IPS-15b (cell line): ENCODE data around the gene BHLHE40.
A peak's percentile ranks its signal among the peaks of the same experiment; 100 is the strongest.
"Not testable (repeated sequence)": the region's sequence is repeated elsewhere in the genome, so short reads cannot be mapped to it uniquely, and the experiment has no call there.

Source experiments
- H3K27me3 ChIP-seq: one replicate; pipeline ENCODE4 v1.6.1; 2013; ENCODE audit warnings: low read length; ENCODE audit not compliant: control insufficient read depth, insufficient read depth
- H3K36me3 ChIP-seq: one replicate; pipeline ENCODE4 v1.6.1; 2013; ENCODE audit warnings: low read length; ENCODE audit not compliant: control insufficient read depth, insufficient read depth
- H3K4me1 ChIP-seq: one replicate; pipeline ENCODE4 v1.6.1; 2013; ENCODE audit warnings: mild to moderate bottlenecking, low read length; ENCODE audit not compliant: control insufficient read depth, insufficient read depth
- H3K4me3 ChIP-seq: one replicate; pipeline ENCODE4 v1.5.1; 2013; ENCODE audit warnings: low read depth, low read length
- H3K9ac ChIP-seq: one replicate; pipeline ENCODE4 v1.6.1; 2013; ENCODE audit warnings: low read depth, mild to moderate bottlenecking, low read length
- H3K9me3 ChIP-seq: one replicate; pipeline ENCODE4 v1.6.1; 2013; ENCODE audit warnings: mild to moderate bottlenecking, low read length; ENCODE audit not compliant: control insufficient read depth, insufficient read depth

The BHLHE40 gene

DNA sequence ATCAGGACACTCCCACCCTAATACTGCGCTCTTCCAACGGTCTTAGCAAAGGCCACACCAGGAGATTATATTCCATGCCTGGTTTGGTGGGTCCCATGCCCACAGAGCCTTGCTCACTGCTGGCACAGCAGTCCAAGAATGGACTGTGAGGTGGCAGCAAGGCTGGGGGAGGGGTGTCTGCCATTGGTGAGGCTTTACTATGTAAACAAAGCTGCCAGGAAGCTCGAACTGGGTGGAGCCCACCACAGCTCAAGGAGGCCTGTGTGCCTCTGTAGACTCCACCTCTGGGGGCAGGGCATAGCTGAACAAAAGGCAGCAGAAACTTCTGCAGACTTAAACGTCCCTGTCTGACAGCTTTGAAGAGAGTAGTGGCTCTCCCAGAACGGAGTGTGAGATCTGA is 13.2 kb upstream of the BHLHE40 start:
- H3K36me3 ChIP-seq, H3K4me3 ChIP-seq, H3K4me1 ChIP-seq, H3K27me3 ChIP-seq, H3K9ac ChIP-seq, H3K9me3 ChIP-seq: not testable (repeated sequence)

DNA sequence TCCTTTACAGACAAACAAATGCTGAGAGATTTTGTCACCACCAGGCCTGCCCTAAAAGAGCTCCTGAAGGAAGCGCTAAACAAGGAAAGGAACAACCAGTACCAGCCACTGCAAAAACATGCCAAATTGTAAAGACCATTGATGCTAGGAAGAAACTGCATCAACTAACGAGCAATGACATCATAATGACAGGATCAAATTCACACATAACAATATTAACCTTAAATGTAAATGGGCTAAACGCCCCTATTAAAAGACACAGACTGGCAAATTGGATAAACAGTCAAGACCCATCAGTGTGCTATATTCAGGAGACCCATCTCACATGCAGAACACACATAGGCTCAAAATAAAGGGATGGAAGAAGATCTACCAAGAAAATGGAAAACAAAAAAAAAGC is 11.6 kb upstream of the BHLHE40 start:
- H3K4me3 ChIP-seq, H3K9me3 ChIP-seq, H3K9ac ChIP-seq, H3K4me1 ChIP-seq, H3K36me3 ChIP-seq, H3K27me3 ChIP-seq: not testable (repeated sequence)

- not testable (repeated sequence) for H3K9me3 ChIP-seq, H3K4me3 ChIP-seq, H3K4me1 ChIP-seq, H3K9ac ChIP-seq, H3K27me3 ChIP-seq, H3K36me3 ChIP-seq
Observed at GRCh38 chr3:4971437-4971836, 7.8 kb upstream of the BHLHE40 start.

DNA sequence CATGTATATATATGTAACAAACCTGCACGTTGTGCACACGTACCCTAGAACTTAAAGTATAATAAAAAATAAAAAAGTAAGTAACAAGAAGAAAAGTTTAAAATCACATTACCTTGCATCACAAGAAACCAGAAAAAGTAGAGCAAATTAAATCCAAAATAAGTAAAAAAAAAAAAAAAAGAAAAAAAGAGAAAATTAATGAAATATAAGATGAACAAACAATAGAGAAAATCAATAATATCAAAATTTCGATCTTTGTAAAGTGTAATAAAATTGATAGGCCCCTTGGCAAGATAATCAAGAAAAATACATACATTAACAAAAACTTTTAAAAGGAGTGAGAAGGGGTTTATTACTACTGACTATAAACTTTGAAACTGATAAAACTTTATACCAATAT is 7.4 kb upstream of the BHLHE40 start:
- Histone ChIP-seq H3K36me3 (no peaks in the 10 kb centered on the region), H3K4me3 (no peak overlapping the region), H3K4me1 (no peaks in the 10 kb centered on the region), H3K9ac (no peak overlapping the region), H3K9me3 (no peaks in the 10 kb centered on the region), H3K27me3 (peaks cover 6% of the 10 kb centered on the region)

GRCh38 chr3:4972652-4973643 is 6.3 kb upstream of the BHLHE40 start:
- Histone ChIP-seq H3K4me1 (peaks cover 2% of the 10 kb centered on the region), H3K36me3 (no peaks in the 10 kb centered on the region), H3K9me3 (no peaks in the 10 kb centered on the region), H3K27me3 (peaks cover 17% of the 10 kb centered on the region), H3K9ac (no peak overlapping the region), H3K4me3 (no peak overlapping the region)

DNA sequence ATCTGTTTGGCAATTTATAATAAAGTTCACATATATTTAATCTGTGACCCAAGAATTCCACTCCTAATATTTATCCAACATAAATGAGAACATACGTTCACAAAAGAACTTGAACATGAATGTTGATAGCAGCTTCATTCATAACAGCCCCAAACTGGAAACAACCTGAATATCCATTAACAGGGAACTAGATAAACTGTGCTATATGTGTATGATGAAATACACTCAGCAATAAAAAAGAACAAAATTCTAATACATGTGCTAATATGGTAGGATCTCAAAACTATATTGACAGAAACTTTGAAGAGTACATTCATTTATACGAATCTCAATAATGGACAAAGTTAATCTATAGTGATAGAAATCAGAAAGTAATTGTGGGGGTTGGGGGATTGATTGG is 5.1 kb upstream of the BHLHE40 start:
- Histone ChIP-seq H3K9me3 (no peaks in the 10 kb centered on the region), H3K36me3 (no peaks in the 10 kb centered on the region), H3K4me1 (peaks cover 2% of the 10 kb centered on the region), H3K27me3 (peaks cover 17% of the 10 kb centered on the region), H3K9ac (no peak overlapping the region), H3K4me3 (no peak overlapping the region)

DNA sequence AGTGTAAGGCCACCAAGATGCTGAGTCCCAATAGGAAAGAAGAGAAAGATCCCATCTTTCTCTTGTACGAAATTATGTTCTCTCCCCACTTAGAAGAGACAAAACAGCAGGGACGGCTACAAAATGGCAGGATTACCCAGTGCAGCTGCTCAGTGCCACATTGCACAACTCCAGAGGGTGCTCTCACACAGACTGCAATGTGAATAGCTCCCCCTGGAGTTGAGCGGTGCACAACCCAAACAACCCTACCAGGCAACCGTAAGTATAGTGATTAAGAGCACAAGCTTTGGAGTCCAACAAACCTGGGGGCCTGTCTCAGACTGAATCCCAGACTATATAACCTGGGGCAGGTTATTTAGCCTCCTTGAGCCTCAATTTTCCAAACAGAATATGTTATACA is 3.1 kb upstream of the BHLHE40 start:
- no peak overlapping the region for H3K4me3 ChIP-seq
- H3K27me3 ChIP-seq = peaks cover 24% of the 10 kb centered on the region
- H3K36me3 ChIP-seq = no peaks in the 10 kb centered on the region
- H3K9ac ChIP-seq = no peak overlapping the region
- H3K4me1 ChIP-seq = peaks cover 2% of the 10 kb centered on the region
- no peaks in the 10 kb centered on the region for H3K9me3 ChIP-seq

DNA sequence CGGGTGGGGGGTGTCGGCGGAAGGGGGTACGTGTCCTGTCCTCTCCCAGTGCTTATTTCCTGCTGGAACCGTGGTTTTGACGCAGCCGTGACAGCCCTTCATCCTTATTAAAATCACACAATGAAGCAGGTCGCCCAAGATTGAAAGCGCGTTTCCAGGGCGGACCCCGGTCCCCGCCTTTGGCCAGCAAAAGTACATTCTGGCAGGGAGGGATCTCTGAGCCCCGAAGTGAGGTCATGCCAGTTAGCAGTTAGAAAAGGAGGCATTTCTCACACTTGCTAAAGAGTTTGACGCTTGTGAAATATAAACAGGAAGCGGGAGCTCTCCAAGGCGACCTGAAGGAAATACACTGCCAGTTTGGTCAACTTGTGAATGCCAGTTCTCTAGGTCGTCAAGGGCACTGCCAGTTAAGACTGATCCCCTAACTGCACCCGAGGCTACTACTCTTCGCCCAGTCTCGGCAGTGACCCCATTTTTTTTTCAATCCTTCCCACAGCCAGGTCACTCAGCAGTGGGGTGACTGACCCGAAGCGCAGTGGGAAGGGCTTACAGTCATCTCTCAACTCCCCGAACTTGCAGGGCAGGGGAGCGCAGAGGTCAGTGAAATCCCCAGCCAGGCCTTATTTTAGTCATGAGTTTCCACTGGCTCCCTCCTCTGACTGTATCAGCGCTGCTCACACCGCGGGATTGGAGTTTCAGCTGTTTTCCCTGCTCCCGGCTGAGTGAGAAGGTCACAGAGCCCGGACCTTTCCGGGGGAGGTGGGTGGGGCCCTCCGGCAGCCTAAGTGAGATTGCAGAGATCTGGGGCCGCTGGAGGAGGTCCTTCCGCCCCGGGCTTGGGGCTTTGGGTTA is 2.0 kb upstream of the BHLHE40 start:
- peaks cover 3% of the 10 kb centered on the region for H3K36me3 ChIP-seq
- H3K9ac ChIP-seq = no peak overlapping the region
- peaks cover 35% of the 10 kb centered on the region for H3K27me3 ChIP-seq
- H3K4me3 ChIP-seq = peak overlapping the region; percentile 62
- no peaks in the 10 kb centered on the region for H3K9me3 ChIP-seq
- H3K4me1 ChIP-seq = peaks cover 6% of the 10 kb centered on the region

GRCh38 chr3:4977853-4978203 is 1.4 kb upstream of the BHLHE40 start:
- H3K27me3 ChIP-seq = peaks cover 35% of the 10 kb centered on the region
- H3K36me3 ChIP-seq = peaks cover 4% of the 10 kb centered on the region
- H3K9ac ChIP-seq = no peak overlapping the region
- peak overlapping the region; percentile 62 for H3K4me3 ChIP-seq
- H3K9me3 ChIP-seq = no peaks in the 10 kb centered on the region
- H3K4me1 ChIP-seq = peaks cover 6% of the 10 kb centered on the region

DNA sequence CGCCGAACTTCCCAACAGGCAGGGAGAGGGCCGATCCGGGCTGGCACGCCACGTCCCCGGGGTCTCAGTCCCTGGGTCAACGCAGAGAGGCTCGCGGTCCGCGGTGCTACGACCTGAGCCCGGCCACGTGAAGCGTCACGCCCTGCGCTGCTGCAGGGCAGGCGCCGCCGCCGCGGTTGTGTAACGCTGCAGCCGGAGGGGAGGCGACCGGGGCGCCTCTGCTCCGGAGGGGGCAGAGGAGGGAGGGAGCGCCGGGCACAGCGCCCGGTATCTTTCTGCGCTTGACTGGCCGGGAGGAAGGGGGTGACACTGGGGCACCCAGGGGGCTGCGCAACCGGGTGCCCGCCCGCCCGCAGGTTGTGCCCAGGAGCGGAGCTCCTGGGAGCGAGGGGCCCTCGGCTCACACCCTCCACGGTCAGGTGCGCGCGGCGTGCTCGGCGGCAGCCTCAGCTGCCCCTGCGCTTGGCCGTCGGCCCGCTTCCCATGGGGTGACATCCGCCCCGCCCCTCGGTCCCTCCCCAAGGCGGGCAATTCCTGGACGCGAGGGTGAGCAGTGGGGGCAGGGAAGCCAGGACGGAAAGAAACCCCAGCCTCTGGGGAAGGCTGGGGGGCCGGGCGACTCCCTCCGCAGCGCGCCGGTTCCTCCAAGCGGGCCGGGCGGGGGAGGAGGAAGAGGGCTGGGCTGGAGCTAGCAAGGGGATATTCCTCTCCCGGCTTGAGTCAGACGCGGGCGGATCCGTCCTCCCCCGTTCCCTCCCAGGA is 852 bp upstream of the BHLHE40 start:
- Histone ChIP-seq H3K9me3 (no peaks in the 10 kb centered on the region), H3K36me3 (peaks cover 6% of the 10 kb centered on the region), H3K4me1 (peaks cover 6% of the 10 kb centered on the region), H3K9ac (no peak overlapping the region), H3K4me3 (peak overlapping the region; percentile 62), H3K27me3 (peaks cover 35% of the 10 kb centered on the region)

GRCh38 chr3:4978966-4979427 is 240 bp upstream of the BHLHE40 start:
- no peak overlapping the region for H3K9ac ChIP-seq
- no peaks in the 10 kb centered on the region for H3K9me3 ChIP-seq
- H3K36me3 ChIP-seq = peaks cover 6% of the 10 kb centered on the region
- H3K4me3 ChIP-seq = peak overlapping the region; percentile 85
- peaks cover 6% of the 10 kb centered on the region for H3K4me1 ChIP-seq
- H3K27me3 ChIP-seq = peaks cover 40% of the 10 kb centered on the region
